Measurements from ENCODE around the gene GPM6B.

GPM6B gene

GRCh38 chrX:13778916-13779315, 38.0 kb downstream of the GPM6B start:
- Histone ChIP-seq H3K4me2 (ENCODE audit: low read length) (no peak overlapping the region), H3K27me3 (ENCODE audit: control insufficient read depth, insufficient read depth, low read length) (no peaks in the 10 kb centered on the region), H3K79me2 (no peaks in the 10 kb centered on the region), H3K9me3 (ENCODE audit: control insufficient read depth, low read length) (no peaks in the 10 kb centered on the region), H3K9ac (no peak overlapping the region), H3K27ac (no peak overlapping the region), H3K4me1 (no peaks in the 10 kb centered on the region), H2AFZ (no peak overlapping the region), H3K4me3 (ENCODE audit: low read depth, low read length) (no peak overlapping the region), H3K36me3 (ENCODE audit: control insufficient read depth, insufficient read depth, low read length) (no peaks in the 10 kb centered on the region)
- TF ChIP-seq, protein P1, sequence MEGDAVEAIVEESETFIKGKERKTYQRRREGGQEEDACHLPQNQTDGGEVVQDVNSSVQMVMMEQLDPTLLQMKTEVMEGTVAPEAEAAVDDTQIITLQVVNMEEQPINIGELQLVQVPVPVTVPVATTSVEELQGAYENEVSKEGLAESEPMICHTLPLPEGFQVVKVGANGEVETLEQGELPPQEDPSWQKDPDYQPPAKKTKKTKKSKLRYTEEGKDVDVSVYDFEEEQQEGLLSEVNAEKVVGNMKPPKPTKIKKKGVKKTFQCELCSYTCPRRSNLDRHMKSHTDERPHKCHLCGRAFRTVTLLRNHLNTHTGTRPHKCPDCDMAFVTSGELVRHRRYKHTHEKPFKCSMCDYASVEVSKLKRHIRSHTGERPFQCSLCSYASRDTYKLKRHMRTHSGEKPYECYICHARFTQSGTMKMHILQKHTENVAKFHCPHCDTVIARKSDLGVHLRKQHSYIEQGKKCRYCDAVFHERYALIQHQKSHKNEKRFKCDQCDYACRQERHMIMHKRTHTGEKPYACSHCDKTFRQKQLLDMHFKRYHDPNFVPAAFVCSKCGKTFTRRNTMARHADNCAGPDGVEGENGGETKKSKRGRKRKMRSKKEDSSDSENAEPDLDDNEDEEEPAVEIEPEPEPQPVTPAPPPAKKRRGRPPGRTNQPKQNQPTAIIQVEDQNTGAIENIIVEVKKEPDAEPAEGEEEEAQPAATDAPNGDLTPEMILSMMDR (IDR thresholded peaks at IDR 0.05) = no peak

DNA sequence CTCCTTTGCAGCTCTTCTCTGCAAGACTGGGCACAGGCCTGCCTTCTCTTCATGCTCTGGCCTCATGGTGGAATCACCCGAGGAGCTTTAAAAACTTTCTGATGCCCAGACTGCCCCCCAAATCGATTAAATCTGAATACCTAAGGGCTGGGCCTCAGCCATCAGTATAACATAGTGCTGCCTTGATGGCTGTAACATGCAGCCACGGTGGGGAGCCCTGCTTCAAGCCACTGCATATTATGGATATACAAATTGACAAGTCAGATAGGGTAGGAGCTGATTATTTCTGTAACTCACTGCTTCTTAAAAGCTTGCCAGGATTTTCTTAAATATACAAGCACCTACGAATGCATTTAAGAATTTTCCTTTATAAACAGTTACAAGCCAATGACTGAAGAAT, 40.5 kb downstream of the GPM6B start:
- TF ChIP-seq, protein P1 (IDR thresholded peaks at IDR 0.05) = no peak
- H3K9ac ChIP-seq = no peak overlapping the region
- H3K79me2 ChIP-seq = no peaks in the 10 kb centered on the region
- no peaks in the 10 kb centered on the region for H3K27me3 ChIP-seq (ENCODE audit: control insufficient read depth, insufficient read depth, low read length)
- no peak overlapping the region for H3K27ac ChIP-seq
- H3K4me2 ChIP-seq (ENCODE audit: low read length) = no peak overlapping the region
- H3K36me3 ChIP-seq (ENCODE audit: control insufficient read depth, insufficient read depth, low read length) = no peaks in the 10 kb centered on the region
- no peak overlapping the region for H2AFZ ChIP-seq
- H3K4me3 ChIP-seq (ENCODE audit: low read depth, low read length) = no peak overlapping the region
- no peaks in the 10 kb centered on the region for H3K9me3 ChIP-seq (ENCODE audit: control insufficient read depth, low read length)
- no peaks in the 10 kb centered on the region for H3K4me1 ChIP-seq

DNA sequence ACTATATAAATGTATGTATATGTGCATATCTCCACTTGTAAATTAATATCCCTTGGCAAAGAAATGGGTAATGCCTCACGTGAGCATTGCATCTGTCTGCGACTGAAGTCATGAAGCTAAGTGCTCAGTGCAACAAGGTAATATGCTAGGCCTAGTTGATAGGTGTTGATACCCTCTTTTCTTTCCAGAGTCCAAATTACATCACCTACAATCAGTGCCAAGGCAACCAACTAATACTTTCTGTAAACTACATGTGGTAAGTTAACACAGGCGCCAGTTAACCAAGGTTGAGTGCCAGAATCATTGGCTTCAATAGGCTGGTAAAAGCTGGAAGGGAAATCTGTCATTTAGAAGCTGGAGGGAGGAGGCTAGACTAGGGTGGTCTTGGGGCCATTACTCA, 41.1 kb downstream of the GPM6B start:
- H3K9ac ChIP-seq = no peak overlapping the region
- H3K27me3 ChIP-seq (ENCODE audit: control insufficient read depth, insufficient read depth, low read length) = no peaks in the 10 kb centered on the region
- no peaks in the 10 kb centered on the region for H3K36me3 ChIP-seq (ENCODE audit: control insufficient read depth, insufficient read depth, low read length)
- no peaks in the 10 kb centered on the region for H3K79me2 ChIP-seq
- H3K4me3 ChIP-seq (ENCODE audit: low read depth, low read length) = no peak overlapping the region
- H3K27ac ChIP-seq = no peak overlapping the region
- no peak overlapping the region for H2AFZ ChIP-seq
- TF ChIP-seq, protein P1 (IDR thresholded peaks at IDR 0.05) = no peak
- H3K4me2 ChIP-seq (ENCODE audit: low read length) = no peak overlapping the region
- no peaks in the 10 kb centered on the region for H3K4me1 ChIP-seq
- H3K9me3 ChIP-seq (ENCODE audit: control insufficient read depth, low read length) = no peaks in the 10 kb centered on the region

DNA sequence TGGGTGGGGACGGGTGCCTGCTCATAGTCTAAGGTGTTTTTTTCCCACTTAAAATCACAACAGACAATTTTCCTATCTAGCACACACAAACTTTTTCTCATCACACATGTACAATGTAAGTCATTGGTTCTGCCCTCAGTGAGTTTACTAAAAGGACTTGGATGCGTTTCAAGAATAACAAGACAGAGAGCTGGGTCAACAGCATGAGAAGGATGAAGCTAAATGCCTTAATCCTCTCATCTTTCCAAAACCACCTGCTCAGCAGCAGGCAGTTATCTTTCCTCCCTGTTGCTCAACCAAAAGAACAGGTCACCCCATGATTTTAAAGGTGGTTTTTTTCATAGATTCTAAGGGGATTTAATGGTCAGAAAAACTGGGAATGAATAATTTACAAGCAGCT, 42.2 kb downstream of the GPM6B start:
- H3K9me3 ChIP-seq (ENCODE audit: control insufficient read depth, low read length) = no peaks in the 10 kb centered on the region

GRCh38 chrX:13770013-13770535, 46.8 kb downstream of the GPM6B start:
- no peak overlapping the region for H3K4me2 ChIP-seq (ENCODE audit: low read length)
- no peak overlapping the region for H3K4me3 ChIP-seq (ENCODE audit: low read depth, low read length)
- H3K27me3 ChIP-seq (ENCODE audit: control insufficient read depth, insufficient read depth, low read length) = no peaks in the 10 kb centered on the region
- TF ChIP-seq, protein P1 (IDR thresholded peaks at IDR 0.05) = no peak
- H2AFZ ChIP-seq = no peak overlapping the region
- H3K79me2 ChIP-seq = no peaks in the 10 kb centered on the region
- H3K27ac ChIP-seq = no peak overlapping the region
- H3K4me1 ChIP-seq = no peaks in the 10 kb centered on the region
- no peak overlapping the region for H3K9ac ChIP-seq
- H3K36me3 ChIP-seq (ENCODE audit: control insufficient read depth, insufficient read depth, low read length) = no peaks in the 10 kb centered on the region
- H3K9me3 ChIP-seq (ENCODE audit: control insufficient read depth, low read length) = no peaks in the 10 kb centered on the region

More for the DNA sequence above, 42.2 kb downstream of the GPM6B start:
- Histone ChIP-seq H3K79me2 (no peaks in the 10 kb centered on the region), H3K4me3 (ENCODE audit: low read depth, low read length) (no peak overlapping the region), H3K27ac (no peak overlapping the region), H3K27me3 (ENCODE audit: control insufficient read depth, insufficient read depth, low read length) (no peaks in the 10 kb centered on the region), H3K9ac (no peak overlapping the region), H2AFZ (no peak overlapping the region), H3K4me2 (ENCODE audit: low read length) (no peak overlapping the region), H3K4me1 (no peaks in the 10 kb centered on the region), H3K36me3 (ENCODE audit: control insufficient read depth, insufficient read depth, low read length) (no peaks in the 10 kb centered on the region)
- TF ChIP-seq, protein P1 (IDR thresholded peaks at IDR 0.05) = no peak
